CD4-positive, alpha-beta T cell (primary cell): ENCODE measurements around the gene GFM2. TPM values are rescaled to one million over a fixed set of nuclear protein-coding genes. Genes with fewer than 3 reads are reported as not detected.

ENCODE experiments used
- ATAC-seq: fragments of 200-7000 bp; cut with Tn5 transposase; one replicate; pipeline ENCODE4 v1.10.0; 2022; ENCODE audit warnings: mild to moderate bottlenecking; ENCODE audit not compliant: poor library complexity
- CTCF ChIA-PET: fragments of 350-600 bp; sonication (Branson Sonifier 250); formaldehyde crosslinking; loops from one replicate; lab custom pipeline; 2021; ENCODE audit warnings: antibody characterized with exemption, inconsistent platforms; lab: Charles Lee
- POLR2A ChIA-PET: fragments of 350-600 bp; sonication (Branson Sonifier 250); formaldehyde crosslinking; loops from one replicate; lab custom pipeline; 2021; ENCODE audit warnings: antibody characterized with exemption, inconsistent platforms; lab: Charles Lee
- DNase-seq, 14 experiments: peaks; one replicate each; pipeline ENCODE4 v3.0.0-alpha.2; 2013 to 2020; ENCODE audit warnings: mixed read lengths in 2 of 14
- H3K27ac ChIP-seq, 2 donors: one replicate each; pipeline versions ENCODE4 v1.5.1 to v1.7.0; 2013; ENCODE audit warnings: low read length in 2 of 2, low read depth in 1 of 2, mild to moderate bottlenecking in 1 of 2
- H3K27me3 ChIP-seq, 2 experiments: 1 replicate in 1 of 2; 2 replicates in 1 of 2; pipeline versions ENCODE4 v1.6.1 to v1.7.0; 2013; ENCODE audit warnings: low read length in 2 of 2, control low read depth in 1 of 2, mild to moderate bottlenecking in 1 of 2, moderate library complexity in 1 of 2; ENCODE audit not compliant: insufficient read depth in 2 of 2, control insufficient read depth in 1 of 2
- H3K36me3 ChIP-seq: one replicate; pipeline ENCODE4 v1.6.1; 2013; ENCODE audit warnings: low read length, control low read depth; ENCODE audit not compliant: insufficient read depth
- H3K4me1 ChIP-seq: one replicate; pipeline ENCODE4 v1.6.1; 2013; ENCODE audit warnings: low read length, control low read depth; ENCODE audit not compliant: insufficient read depth
- H3K4me3 ChIP-seq: one replicate; pipeline ENCODE4 v1.5.1; 2013; ENCODE audit warnings: mild to moderate bottlenecking, low read length, moderate library complexity
- H3K9me3 ChIP-seq, 2 experiments: 1 replicate in 1 of 2; 2 replicates in 1 of 2; pipeline versions ENCODE4 v1.6.1 to v1.7.0; 2013; ENCODE audit warnings: low read length in 2 of 2, mild to moderate bottlenecking in 2 of 2, control low read depth in 1 of 2, moderate library complexity in 1 of 2; ENCODE audit not compliant: control insufficient read depth in 1 of 2, insufficient read depth in 1 of 2
- H3K27ac Mint-ChIP-seq: one replicate; pipeline ENCODE4 v1.8.0; 2020; ENCODE audit warnings: mixed read lengths
- H3K27me3 Mint-ChIP-seq: one replicate; pipeline ENCODE4 v1.8.0; 2021; ENCODE audit warnings: mixed read lengths
- H3K36me3 Mint-ChIP-seq: one replicate; pipeline ENCODE4 v1.8.0; 2021; ENCODE audit warnings: low read depth, mixed read lengths
- H3K4me1 Mint-ChIP-seq: one replicate; pipeline ENCODE4 v1.8.0; 2021; ENCODE audit warnings: low read depth, mixed read lengths
- H3K4me3 Mint-ChIP-seq: one replicate; pipeline ENCODE4 v1.8.0; 2020; ENCODE audit warnings: mild to moderate bottlenecking, mixed read lengths
- H3K9me3 Mint-ChIP-seq: one replicate; pipeline ENCODE4 v1.8.0; 2020; ENCODE audit warnings: mixed read lengths
- intact Hi-C, 2 experiments: fragments of 100-400 bp; cut with DNase I in 1 of 2; cut with micrococcal nuclease in 1 of 2; formaldehyde crosslinking; loops; one replicate each; pipeline versions ENCODE4 v1.15.1 to v1.9.0; 2023 to 2025; cut with DNase I, micrococcal nuclease
- total RNA-seq, 174 experiments: library from RNA in 2 of 174; stranded (reverse) in 2 of 174; gene quantifications; one replicate each; pipeline ENCODE4 v1.2.3 and lab custom pipeline; 2021 to 2026
- TF ChIP-seq, protein P1 (sequence below): fragments of 200-600 bp; IDR thresholded peaks from one replicate; pipeline ENCODE4 v1.8.0; 2022; ENCODE audit warnings: antibody characterized with exemption, mild to moderate bottlenecking

Gene GFM2
- total RNA-seq, 2 experiments from 2014 or later = 10.9 to 12.3 TPM

DNA sequence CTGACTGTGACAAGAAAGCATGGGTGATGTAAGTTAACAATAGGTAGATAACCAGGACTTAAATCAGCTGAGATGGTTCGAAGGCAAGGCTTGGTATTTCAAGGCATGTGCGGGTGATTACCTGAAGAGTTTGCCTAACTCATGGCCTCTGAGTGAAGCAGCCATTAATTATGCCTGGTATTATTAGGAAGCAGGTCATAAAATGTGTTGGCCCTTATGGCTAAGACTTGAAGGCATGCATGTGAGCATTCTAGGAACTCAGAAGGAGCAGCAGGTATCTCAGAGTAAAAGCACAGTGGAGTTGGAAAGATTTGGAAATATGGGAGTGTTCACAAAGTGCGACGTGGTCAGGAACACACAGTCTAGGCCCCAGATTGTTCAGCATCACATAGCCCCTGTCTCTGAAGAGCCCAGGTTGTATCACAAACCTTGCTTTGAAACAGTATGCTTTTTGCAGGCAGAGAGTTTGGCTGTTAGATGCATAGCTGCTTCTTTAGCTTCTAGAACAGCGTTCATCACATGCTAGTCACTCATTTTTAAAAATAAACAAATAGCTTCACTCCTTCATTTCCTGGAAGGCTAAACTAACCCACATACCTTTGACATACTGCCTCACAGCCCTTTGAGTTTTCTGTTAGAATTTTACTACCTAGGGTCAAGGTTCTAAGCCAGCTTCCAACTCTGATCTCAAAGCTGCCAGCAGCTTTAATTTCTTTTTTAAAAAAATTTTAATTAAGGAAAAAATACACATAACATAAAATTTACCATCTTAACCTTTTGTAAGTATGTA lies 79.8 kb downstream of the GFM2 start:
- no peak for ATAC-seq
- peaks cover 27% of the 10 kb centered on the region for H3K4me1 ChIP-seq
- DNase-seq = no peak
- H3K4me3 ChIP-seq = no peak overlapping the region
- peak overlapping the region; percentile 45 for H3K27ac Mint-ChIP-seq
- no peak overlapping the region for H3K27ac ChIP-seq
- no peaks in the 10 kb centered on the region for H3K27me3 Mint-ChIP-seq
- POLR2A ChIA-PET = no interaction called here
- TF ChIP-seq, protein P1, sequence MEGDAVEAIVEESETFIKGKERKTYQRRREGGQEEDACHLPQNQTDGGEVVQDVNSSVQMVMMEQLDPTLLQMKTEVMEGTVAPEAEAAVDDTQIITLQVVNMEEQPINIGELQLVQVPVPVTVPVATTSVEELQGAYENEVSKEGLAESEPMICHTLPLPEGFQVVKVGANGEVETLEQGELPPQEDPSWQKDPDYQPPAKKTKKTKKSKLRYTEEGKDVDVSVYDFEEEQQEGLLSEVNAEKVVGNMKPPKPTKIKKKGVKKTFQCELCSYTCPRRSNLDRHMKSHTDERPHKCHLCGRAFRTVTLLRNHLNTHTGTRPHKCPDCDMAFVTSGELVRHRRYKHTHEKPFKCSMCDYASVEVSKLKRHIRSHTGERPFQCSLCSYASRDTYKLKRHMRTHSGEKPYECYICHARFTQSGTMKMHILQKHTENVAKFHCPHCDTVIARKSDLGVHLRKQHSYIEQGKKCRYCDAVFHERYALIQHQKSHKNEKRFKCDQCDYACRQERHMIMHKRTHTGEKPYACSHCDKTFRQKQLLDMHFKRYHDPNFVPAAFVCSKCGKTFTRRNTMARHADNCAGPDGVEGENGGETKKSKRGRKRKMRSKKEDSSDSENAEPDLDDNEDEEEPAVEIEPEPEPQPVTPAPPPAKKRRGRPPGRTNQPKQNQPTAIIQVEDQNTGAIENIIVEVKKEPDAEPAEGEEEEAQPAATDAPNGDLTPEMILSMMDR = no peak
- CTCF ChIA-PET = no interaction called here
- no peaks in the 10 kb centered on the region for H3K9me3 ChIP-seq
- no peaks in the 10 kb centered on the region for H3K9me3 Mint-ChIP-seq
- intact Hi-C loops = loop anchor here in 1 of 2 experiments (5.0 to 10.0 kb wide), 3 partner anchors 80 to 828 kb away; partner anchors contain the start of genes ANKRD31, CERT1, GFM2 and NSA2
- H3K4me3 Mint-ChIP-seq = peak overlapping the region; percentile 84
- H3K27me3 ChIP-seq = no peaks in the 10 kb centered on the region
- peaks cover 22% of the 10 kb centered on the region for H3K4me1 Mint-ChIP-seq
- H3K36me3 Mint-ChIP-seq = peaks cover 40% of the 10 kb centered on the region
- H3K36me3 ChIP-seq = peaks cover 3% of the 10 kb centered on the region

DNA sequence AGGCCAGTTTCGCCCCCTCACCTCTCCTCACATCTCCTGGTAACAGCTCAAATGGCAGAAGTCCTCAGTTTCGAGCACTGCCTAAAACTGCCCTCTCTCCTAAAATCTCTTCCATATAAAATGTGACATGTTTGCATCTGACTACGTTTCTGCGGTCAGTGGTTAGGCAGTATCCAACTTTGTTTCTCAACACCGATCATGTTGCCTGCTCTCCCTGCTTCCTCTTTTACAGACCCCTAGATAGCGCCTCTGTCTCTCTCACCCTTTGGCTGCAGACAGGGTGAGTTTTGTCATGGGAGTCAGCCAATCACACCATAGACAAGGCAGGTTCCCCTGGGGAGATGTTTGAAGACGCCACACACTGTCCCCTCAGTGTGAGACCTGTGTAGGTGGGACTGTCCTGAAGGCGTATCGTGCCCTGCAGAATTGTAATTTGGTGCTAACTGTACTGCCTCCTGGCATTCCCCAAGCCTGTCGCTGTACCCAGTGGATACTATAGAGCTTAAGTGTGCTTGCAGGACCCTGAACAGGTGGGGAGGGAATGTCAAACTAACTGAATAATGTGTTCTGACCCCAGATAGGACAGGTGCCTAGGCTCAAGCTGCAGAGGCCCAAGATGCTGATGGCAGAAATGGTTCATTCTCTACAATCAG lies 80.8 kb downstream of the GFM2 start:
- H3K27me3 ChIP-seq = no peaks in the 10 kb centered on the region
- H3K9me3 Mint-ChIP-seq = no peaks in the 10 kb centered on the region
- peak overlapping the region; percentile 99 for H3K4me3 ChIP-seq
- POLR2A ChIA-PET = interaction anchor here (1.0 to 2.2 kb wide), 3 partner anchors 53 to 81 kb away, joined by 3 to 7 read pairs (median 3); partner anchors contain the start of genes GFM2 and NSA2
- intact Hi-C loops = loop anchor here in 1 of 2 experiments (5.0 to 10.0 kb wide), 3 partner anchors 81 to 829 kb away; partner anchors contain the start of genes ANKRD31, CERT1, GFM2 and NSA2
- H3K9me3 ChIP-seq = no peaks in the 10 kb centered on the region
- H3K4me1 ChIP-seq = peaks cover 27% of the 10 kb centered on the region
- no peaks in the 10 kb centered on the region for H3K27me3 Mint-ChIP-seq
- peak overlapping the region; percentile 45 for H3K27ac Mint-ChIP-seq
- peaks cover 29% of the 10 kb centered on the region for H3K36me3 Mint-ChIP-seq
- H3K27ac ChIP-seq = peak overlapping the region; percentile 52 to 63
- peak overlapping the region; percentile 84 for H3K4me3 Mint-ChIP-seq
- no peaks in the 10 kb centered on the region for H3K36me3 ChIP-seq
- H3K4me1 Mint-ChIP-seq = peaks cover 22% of the 10 kb centered on the region
- ATAC-seq (no peak), DNase-seq (peak in 4 of 14 experiments; percentile 6 to 49 (median 32))
- CTCF ChIA-PET = interaction anchor here (0.6 to 1.4 kb wide), 3 partner anchors 10 to 99 kb away, joined by 3 read pairs; no protein-coding TSS in a partner anchor
- TF ChIP-seq, protein P1 = no peak
